AG09319 (cell line): ENCODE results near the gene TGIF2.
A peak's percentile ranks its signal among the peaks of the same experiment; 100 is the strongest.

Experiments
- DNase-seq: peaks from one replicate; pipeline ENCODE4 v3.0.0-alpha.2; 2010; ENCODE audit warnings: low read depth; ENCODE audit errors: extremely low read depth
- CTCF ChIP-seq: IDR thresholded peaks from 2 replicates; pipeline ENCODE4 v1.5.1; 2011; ENCODE audit warnings: low read depth, mild to moderate bottlenecking, inconsistent platforms, low read length, moderate library complexity

The TGIF2 gene

GRCh38 chr20:36587388-36588070, 14.1 kb downstream of the TGIF2 start:
- TF ChIP-seq CTCF: no peak
- DNase-seq: no peak

- no peak for DNase-seq
- no peak for TF ChIP-seq CTCF
Measured at GRCh38 chr20:36591281-36591680, 17.9 kb downstream of the TGIF2 start.

- no peak for DNase-seq
Measured at GRCh38 chr20:36591854-36592641, 18.7 kb downstream of the TGIF2 start.

GRCh38 chr20:36593347-36593929, 20.0 kb downstream of the TGIF2 start:
- DNase-seq: no peak
- TF ChIP-seq CTCF: no peak

More at GRCh38 chr20:36591854-36592641, 18.7 kb downstream of the TGIF2 start:
- TF ChIP-seq CTCF: peak; percentile 54

GRCh38 chr20:36599912-36600345, 26.5 kb downstream of the TGIF2 start:
- DNase-seq: no peak
- no peak for TF ChIP-seq CTCF

GRCh38 chr20:36601540-36601939, 28.1 kb downstream of the TGIF2 start:
- DNase-seq: no peak
- TF ChIP-seq CTCF: no peak

GRCh38 chr20:36604952-36605398, 31.6 kb downstream of the TGIF2 start:
- TF ChIP-seq CTCF: no peak
- no peak for DNase-seq
